DMS153 (cell line): ENCODE results near the gene PSMC3.

ENCODE experiments used
- DNase-seq: peaks from one replicate; lab custom pipeline; 2025; lab: John Stamatoyannopoulos, UW

PSMC3 gene

DNA sequence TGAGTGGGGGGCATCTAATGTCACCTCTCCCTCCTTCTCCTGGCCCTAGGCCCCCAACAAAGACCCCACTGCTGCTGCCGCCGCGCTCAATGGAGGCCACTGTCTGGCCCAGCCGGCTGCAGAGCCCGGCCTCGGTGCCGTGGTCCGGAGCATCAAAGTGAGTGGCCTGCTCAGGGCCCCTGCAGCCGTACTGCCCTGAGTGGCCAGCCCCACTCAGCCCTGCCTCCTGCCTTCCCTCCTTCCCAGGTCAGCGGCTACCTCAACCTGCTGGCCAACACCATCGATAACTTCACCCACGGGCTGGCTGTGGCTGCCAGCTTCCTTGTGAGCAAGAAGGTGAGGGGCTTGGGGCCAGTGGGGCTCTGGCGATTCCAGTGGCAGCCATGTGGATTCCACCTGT, 12.9 kb downstream of the PSMC3 start:
- DNase-seq = no peak

DNA sequence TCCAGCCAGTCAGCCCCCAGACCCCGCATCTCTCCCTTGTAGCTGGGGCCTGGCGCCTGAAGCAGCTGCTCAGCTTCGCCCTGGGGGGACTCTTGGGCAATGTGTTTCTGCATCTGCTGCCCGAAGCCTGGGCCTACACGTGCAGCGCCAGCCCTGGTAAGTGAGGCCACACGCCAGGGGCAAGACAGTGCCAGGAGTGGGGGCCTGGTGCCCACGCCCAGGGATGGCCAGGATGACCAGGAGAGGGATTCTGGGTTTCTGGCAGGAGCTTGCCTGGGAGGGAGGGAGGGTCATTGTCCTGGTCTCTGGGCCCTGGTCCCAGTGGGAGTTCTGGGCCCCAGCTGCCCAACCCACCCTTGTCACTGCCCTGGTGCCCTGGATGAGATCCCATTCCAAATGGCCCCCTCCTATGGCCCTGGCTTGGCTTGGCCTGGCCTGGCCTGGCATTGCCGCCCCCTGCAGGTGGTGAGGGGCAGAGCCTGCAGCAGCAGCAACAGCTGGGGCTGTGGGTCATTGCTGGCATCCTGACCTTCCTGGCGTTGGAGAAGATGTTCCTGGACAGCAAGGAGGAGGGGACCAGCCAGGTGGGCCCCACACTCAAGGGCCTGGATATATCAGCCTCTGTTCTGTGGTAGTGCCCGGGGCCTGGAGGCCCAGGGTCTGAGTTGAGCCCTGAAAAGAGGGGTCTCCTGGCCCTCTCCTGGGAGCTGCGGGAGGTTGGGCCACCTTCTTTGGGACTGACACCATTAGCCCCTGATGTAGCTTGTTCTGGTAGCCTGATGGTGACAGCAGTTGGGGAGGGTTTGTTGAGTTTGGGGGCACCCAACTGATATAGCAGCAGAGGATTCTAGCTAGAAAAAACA, 14.1 kb downstream of the PSMC3 start:
- no peak for DNase-seq

DNA sequence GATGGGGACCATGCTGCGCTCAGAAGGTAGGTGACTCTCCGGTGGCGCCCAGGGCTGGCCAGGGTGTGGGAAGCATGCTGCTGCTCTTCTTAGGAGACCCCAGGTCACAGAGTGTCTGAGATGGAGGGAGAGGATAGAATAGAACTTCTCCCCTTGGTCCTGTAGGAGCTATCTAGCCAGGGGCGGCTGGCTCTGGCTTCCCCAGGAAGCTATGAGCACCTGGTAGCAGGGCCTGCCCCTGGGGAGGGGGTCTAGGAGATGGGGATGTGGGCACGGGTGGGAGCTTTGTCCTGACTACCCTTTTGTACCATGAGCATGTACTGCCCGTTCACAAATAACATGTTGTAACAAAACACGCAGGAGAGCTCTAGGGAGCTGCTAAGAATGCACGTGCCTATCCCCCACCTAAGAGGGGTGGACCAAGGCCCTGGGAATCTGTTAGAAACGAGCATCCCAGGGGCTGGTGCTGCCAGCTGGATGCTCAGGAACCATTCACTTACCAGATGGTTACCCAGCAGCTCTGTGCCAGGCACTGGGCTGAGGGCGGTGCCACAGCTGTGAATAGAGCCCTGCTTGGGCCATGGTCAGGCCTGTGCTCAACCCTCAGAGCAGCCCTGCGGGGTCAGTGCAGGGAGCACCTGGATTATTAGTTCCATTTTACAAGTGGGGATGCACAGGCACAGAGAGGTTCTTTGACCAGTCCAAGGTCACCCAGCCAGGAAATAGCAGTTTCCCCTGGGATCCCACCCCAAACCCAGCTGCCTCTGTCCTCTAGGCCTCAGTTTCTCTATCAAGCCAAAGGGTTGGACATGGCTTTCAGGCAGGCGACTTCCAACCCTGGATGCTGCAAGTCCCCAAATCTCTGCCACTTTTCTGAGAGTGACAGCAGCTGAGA, 15.6 kb downstream of the PSMC3 start:
- DNase-seq = no peak

GRCh38 chr11:47409440-47410369, 16.5 kb downstream of the PSMC3 start:
- no peak for DNase-seq

- no peak for DNase-seq
These were observed 17.4 kb downstream of the PSMC3 start for GRCh38 chr11:47408598-47409439.

DNA sequence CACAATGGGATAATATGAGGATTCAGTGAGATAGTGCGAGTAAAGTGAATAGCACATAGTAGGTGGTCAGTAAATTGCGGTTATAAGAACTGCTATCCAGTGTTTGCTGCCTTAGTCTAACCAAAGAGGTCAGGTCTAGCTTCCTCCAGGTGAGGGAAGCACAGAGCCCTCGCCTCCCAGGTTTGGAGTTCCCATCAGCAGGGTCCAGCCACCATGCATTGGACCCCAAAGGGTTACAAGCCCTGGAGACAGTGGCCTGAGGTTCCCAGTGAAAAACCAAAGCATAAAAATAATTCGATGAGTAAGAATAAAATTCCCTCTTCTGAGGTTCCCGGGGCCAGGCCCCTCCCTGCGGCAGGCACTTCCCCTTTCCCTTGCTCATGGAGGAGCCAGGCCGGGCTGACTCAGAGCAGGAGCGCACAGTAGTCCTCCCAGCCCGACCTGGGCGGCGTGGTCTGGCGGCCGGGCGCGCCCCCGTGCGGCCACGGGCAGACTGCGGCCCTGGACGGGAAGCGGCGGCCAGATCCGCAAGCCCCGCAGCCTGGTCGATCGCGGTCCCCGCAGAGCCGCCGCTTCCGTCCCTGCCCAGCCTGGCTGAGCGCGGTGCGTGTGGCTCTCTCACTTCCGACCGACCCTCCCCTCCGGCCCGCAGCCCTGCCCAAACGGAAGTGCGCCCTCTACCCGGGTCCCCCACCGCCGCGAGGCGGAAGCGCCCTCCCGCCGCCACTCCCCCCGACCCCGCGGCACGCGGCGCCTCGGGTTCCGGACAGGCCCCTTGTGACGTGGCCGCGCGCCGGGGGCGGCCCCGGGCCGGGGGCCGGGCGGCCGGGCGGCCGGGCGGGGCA, 18.3 kb downstream of the PSMC3 start, which contains the start of gene SLC39A13:
SLC39A13 (plus strand) TSS at position 845 of the 845 bp plus-strand sequence. CDS start 1,505 bp downstream, outside the sequence.
- peak; percentile 83 for DNase-seq

DNA sequence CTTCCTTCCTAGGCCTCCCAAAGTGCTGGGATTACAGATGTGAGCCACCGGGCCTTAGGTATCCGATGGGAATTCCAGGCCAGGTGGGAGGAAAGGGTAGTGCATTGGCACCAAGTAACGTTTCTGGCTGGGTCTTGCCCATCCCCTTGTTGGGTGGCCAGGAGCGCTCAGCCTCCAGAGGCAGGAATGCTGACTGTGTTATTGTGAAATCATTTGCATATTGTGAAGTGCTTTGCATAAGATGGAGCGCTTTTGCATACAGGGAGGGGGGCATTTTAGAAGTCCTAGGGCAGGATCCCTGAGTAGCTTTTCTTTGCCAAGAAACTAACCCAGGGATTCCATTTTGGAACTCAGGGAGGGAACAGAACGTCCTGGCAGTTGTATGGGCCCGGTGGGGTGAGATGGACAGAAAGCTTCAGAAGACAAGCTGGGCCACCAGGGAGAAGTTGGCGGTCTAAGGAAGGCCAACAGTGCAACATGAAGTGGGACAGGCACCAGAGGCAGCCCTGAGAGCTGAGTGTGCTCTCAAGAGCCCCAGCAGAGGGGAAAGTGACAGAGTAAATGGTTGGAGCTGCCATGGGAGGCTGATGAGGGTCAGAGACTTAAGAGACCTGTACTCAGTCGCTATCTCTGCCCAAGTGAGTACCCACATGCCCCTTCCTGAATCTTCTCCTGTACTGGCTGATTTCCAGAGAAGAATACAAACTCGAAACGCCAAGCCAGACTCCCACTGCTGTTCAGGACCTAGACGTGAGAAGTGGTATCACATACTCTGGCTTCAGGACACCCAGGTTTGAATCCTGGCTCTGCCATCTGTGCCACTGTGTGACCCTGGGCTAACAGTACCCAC, 19.1 kb downstream of the PSMC3 start:
- no peak for DNase-seq

DNA sequence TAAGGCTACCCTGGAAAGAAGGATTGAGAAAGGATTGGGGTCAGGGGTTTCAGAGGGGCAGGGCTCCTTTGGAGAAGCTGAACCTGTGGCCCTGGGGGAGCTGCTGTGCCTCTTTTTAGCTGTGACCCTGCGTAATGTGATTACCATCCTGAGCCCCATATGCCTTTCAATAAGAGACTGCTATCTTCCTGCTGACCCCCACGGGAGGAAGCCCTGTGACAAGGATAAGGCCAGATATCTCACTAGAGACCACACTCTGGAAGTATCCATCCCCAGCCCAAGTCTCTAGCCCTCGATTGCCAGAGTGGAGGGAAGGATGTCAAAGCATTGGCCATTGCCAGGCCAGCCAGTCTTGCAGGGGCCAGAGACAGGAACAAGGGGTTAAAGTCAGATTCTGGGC, 22.7 kb downstream of the PSMC3 start:
- no peak for DNase-seq

DNA sequence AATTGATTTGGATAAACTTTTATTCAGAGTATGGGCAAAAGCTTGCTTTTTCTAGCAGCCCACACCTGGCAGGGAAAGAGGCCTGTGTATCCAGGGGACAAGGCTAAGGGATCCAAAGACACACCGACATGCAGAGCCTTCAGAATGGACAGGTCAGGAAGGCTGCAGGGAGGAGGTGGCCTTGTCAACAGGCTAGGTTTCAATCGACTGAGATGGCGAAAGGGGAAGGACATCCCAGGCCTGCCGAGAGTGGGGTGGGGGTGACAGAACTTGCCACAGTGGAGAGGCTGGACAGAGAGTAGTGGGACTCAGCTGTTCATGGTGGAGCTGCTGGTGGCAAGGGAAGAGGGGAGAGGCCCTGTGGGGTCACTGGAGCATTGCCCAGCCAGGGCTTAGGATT, 23.1 kb downstream of the PSMC3 start:
- DNase-seq = no peak

GRCh38 chr11:47400768-47401279, 25.4 kb downstream of the PSMC3 start:
- DNase-seq = no peak

DNA sequence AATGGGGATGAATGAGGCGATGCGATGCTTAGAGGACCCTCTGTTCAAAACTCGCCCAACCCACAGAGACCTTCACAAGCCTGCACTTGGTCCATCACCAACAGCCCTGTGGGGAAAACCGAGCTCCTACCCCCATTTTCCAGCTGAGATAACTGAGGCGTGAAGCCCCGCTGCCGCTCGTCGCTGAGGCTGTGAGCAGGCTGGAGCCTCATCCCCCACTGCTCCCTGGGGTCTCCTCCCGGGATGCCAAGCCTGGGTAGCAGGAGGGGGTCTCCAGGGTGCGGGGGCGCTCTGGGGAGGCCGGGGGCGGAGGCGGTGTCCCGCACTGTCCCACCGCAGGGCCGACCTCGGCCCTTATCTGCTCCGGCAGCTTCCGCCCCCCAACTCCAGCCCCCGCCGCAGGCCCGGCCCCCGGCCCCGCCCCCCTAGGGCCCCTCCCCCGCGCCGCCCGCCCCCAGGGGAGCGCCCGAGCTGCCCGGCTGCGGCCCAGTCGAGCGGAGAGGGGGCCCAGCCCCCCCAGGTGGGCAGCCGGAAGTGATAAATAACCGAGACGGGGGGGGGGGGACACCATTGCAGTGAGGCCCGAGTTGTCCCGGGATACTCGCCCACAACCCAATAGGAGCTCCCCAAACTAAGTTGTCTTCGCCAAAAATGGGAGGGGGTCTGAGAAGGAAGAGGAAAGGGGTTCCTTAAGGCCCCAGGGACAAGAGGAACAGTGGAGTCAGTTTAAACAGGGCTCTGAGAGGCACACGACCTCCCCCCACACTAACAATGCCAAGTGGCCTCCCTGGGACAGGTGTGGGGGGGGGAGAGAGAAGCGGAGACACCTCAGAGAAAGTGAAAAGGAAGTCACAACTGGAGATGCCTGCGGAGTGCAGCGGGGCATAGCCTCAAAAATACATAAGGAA, 26.1 kb downstream of the PSMC3 start:
- DNase-seq = no peak

- no peak for DNase-seq
These were observed 27.7 kb downstream of the PSMC3 start for GRCh38 chr11:47398551-47398950.

- DNase-seq = no peak
These were observed 28.2 kb downstream of the PSMC3 start for GRCh38 chr11:47398011-47398410.

GRCh38 chr11:47396049-47396320, 30.3 kb downstream of the PSMC3 start:
- no peak for DNase-seq

DNA sequence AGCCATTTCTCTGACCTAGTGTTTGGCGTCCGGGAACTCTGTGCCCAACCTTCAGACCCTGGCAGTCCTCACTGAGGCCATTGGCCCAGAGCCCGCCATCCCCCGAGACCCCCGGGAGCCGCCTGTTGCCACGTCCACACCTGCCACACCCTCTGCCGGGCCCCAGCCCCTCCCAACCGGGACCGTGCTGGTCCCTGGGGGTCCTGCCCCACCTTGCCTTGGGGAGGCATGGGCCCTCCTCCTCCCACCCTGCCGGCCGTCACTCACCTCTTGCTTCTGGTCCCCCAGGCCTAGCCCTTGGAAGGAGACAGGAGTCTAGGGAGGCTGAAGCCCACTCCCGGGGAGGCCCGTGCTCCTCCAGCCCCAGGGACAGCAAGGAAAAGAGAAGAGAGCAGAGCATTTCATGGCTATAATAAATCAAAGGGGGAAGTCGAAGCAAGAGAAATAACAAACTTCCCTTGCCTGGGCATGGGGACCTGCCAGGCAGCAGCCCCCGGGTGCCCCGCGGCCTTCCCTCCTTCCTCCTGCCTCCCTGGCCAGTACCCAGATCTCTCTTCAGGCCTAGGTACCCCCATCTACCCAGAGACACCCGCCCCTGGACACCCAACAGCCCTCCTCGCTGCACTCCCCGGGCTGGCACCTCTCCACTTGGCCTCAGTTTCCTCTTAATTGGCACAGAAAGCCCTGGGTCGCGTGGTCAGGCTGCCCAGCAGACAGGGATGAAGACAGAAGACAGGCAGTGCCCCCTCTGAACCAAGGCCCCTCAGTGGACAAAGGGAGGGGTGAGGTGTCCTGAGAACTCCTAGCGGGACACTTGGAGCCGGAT, 30.8 kb downstream of the PSMC3 start:
- no peak for DNase-seq

- no peak for DNase-seq
These were observed 31.7 kb downstream of the PSMC3 start for GRCh38 chr11:47394322-47395222.
